Fibroblast of pulmonary artery (primary cell): Measurements from ENCODE around the gene NR4A3.
"Not testable (repeated sequence)": the region's sequence is repeated elsewhere in the genome, so short reads cannot be mapped to it uniquely, and the experiment has no call there.

Experiments used
- DNase-seq: peaks from one replicate; pipeline ENCODE4 v3.0.0-alpha.2; 2010; ENCODE audit warnings: low read depth
- H3K4me3 ChIP-seq: replicated peaks from 2 replicates; pipeline ENCODE4 v1.5.1; 2011; ENCODE audit warnings: low read depth, mild to moderate bottlenecking, control low read depth, low read length, moderate library complexity
- TF ChIP-seq, protein P1 (sequence below): IDR thresholded peaks from 2 replicates; pipeline ENCODE4 v1.5.1; 2011; ENCODE audit warnings: mild to moderate bottlenecking, control low read depth, low read length, inconsistent platforms; ENCODE audit errors: missing control alignments

NR4A3 gene

DNA sequence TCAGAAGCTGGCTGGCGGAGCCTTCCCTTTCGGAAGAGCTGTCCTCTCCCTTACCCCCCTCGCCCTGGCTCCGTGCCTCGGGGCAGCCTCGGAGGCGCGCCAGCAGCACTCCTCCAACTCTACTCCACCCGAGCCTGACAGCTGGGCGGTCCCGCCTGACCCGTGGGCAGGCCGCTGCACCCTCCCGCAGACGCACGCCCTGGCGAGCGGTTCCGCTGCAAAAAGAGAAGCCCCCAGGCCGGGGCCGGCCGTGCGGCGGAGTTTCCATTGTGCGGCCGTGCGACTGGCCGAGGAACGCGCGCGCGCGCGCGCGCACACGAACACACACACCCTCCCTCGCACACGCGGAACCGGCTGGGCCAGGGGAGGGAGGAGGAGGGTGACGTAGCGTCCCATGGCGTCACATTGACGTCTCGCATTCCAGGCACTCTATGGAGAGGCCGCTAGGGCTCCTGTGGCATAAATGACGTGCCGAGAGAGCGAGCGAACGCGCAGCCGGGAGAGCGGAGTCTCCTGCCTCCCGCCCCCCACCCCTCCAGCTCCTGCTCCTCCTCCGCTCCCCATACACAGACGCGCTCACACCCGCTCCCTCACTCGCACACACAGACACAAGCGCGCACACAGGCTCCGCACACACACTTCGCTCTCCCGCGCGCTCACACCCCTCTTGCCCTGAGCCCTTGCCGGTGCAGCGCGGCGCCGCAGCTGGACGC lies at the start of gene NR4A3:
Gene NR4A3 (plus strand): TSS at position 490 of the 713 bp plus-strand sequence. CDS start 6,158 bp downstream, outside the sequence.
- TF ChIP-seq, protein P1, sequence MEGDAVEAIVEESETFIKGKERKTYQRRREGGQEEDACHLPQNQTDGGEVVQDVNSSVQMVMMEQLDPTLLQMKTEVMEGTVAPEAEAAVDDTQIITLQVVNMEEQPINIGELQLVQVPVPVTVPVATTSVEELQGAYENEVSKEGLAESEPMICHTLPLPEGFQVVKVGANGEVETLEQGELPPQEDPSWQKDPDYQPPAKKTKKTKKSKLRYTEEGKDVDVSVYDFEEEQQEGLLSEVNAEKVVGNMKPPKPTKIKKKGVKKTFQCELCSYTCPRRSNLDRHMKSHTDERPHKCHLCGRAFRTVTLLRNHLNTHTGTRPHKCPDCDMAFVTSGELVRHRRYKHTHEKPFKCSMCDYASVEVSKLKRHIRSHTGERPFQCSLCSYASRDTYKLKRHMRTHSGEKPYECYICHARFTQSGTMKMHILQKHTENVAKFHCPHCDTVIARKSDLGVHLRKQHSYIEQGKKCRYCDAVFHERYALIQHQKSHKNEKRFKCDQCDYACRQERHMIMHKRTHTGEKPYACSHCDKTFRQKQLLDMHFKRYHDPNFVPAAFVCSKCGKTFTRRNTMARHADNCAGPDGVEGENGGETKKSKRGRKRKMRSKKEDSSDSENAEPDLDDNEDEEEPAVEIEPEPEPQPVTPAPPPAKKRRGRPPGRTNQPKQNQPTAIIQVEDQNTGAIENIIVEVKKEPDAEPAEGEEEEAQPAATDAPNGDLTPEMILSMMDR, result peak; percentile 4
- H3K4me3 ChIP-seq, result peak within 1 kb of the TSS; percentile 78
- DNase-seq, result peak; percentile 99

- no peak overlapping the region for H3K4me3 ChIP-seq
- no peak for DNase-seq
- TF ChIP-seq, protein P1, result no peak
These were observed 48.1 kb upstream of the NR4A3 start for GRCh38 chr9:99773468-99774138.

DNA sequence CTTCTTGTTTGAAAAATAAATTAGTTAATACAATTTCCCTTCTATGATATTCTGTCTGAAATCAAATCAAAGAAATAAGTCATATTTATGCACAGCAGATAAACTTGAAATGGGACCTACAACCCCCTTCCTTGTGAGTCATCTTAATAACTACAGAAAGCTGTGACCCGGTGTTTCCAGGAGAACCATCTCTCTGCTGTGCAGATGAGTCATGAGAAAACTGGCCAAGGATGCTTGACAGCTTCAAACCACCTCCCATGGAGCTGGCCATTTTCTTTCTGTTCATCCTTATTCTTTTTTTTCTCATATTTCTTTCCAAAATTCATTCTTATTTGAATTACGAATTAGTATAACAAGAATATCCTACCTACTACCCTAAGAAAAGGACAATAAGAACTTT lies 43.4 kb upstream of the NR4A3 start:
- TF ChIP-seq, protein P1, result no peak
- DNase-seq, result peak; percentile 50
- H3K4me3 ChIP-seq, result no peak overlapping the region

- TF ChIP-seq, protein P1, result no peak
- DNase-seq, result no peak
These were observed 42.8 kb upstream of the NR4A3 start for GRCh38 chr9:99778836-99779235.

DNA sequence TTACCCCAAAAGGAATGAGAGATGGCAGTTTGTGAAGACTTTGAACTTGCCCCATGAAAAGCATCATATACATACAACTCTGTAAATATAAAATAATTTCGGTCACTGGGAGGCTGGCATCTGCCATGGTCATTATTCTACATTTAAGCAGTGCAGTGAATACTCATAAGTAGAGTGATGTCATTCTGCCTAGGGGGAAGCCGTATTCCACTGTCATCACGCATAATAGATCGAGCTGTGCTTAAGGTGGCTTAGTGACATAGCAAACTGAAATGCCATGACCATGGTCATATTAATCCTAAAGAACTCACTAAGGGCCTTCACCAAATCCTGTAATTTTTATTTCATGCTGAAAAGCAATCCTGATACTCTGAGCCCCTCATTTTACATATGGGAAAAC lies 42.4 kb upstream of the NR4A3 start:
- DNase-seq, result no peak
- no peak overlapping the region for H3K4me3 ChIP-seq
- TF ChIP-seq, protein P1, result no peak

More at GRCh38 chr9:99778836-99779235, 42.8 kb upstream of the NR4A3 start:
- H3K4me3 ChIP-seq, result no peak overlapping the region

DNA sequence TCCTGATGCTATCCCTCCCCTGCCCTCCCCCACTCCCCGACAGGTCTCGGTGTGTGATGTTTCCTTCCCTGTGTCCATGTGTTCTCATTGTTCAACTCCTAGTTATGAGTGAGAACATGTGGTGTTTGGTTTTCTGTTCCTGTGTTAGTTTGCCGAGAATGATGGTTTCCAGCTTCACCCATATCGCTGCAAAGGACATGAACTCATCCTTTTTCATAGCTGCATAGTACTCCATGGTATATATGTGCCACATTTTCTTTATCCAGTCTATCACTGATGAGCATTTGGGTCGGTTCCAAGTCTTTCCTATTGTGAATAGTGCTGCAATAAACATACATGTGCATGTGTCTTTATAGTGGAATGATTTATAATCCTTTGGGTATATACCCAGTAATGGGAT lies 39.3 kb upstream of the NR4A3 start:
- H3K4me3 ChIP-seq, DNase-seq: not testable (repeated sequence)

DNA sequence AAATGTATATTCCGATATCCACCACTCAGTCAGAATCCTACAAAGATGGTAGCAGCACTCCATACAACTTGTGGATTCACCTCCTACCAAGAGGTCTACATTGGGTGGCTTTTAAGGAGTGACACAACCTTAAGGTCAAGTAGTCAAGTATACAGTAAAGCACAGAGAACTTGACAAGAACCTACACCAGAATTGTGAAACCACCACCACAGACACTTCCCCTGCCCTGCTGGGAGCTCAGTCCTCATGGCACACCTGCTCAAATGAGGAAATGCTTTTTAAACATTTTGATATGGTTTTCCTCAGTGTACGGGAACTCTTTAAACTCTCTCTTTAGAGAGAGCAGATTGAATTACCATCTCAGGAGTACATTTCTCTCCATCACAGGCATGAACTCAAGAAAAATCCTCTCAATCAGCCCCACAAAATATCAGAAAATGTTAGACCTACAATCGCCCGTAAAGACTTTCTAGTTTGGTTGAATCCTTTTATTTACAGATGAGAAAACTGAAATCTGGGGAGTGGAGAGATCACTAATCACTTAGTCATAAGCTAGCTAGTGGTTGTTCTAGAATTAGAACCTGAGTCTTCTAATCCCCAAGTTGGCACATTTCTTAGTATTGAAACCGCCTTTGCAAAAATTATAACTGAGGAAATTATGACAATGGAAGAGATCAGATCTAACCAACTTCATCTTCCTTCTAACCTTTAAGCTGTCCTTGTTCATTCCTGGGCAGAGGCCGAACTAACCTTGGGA lies 38.5 kb upstream of the NR4A3 start:
- TF ChIP-seq, protein P1, result no peak
- no peak overlapping the region for H3K4me3 ChIP-seq
- DNase-seq, result no peak
